ENCODE measurements around the gene VANGL2.
"Not testable (repeated sequence)": the region's sequence is repeated elsewhere in the genome, so short reads cannot be mapped to it uniquely, and the experiment has no call there.

VANGL2 gene

GRCh38 chr1:160370561-160371345, 29.6 kb upstream of the VANGL2 start:
- no peak for DNase-seq (ENCODE audit: low spot score)

GRCh38 chr1:160371346-160371631, 29.1 kb upstream of the VANGL2 start:
- no peak for DNase-seq (ENCODE audit: low spot score)

GRCh38 chr1:160371756-160372155, 28.6 kb upstream of the VANGL2 start:
- DNase-seq (ENCODE audit: low spot score) = no peak

DNA sequence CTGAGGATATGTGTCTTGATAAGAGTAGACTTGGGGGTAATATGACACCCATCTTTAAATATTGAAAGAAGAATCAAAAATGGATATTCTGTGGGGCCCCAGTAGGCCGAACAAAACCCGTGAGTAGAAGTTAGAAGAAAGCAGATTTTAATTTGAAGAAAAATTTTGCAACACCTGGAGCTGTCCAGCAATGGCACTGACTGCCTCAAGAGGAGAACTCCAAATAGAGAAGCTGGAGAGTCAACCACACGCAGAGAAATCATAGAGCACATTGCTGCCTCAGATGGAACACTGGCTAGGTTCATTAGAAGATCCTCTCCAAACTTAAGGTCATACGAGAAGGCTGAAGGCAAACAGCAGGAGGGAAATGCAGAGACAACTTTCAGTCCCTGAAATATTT, 26.7 kb upstream of the VANGL2 start:
- DNase-seq (ENCODE audit: low spot score) = no peak

GRCh38 chr1:160374306-160375110, 25.9 kb upstream of the VANGL2 start:
- peak; percentile 38 for DNase-seq (ENCODE audit: low spot score)

DNA sequence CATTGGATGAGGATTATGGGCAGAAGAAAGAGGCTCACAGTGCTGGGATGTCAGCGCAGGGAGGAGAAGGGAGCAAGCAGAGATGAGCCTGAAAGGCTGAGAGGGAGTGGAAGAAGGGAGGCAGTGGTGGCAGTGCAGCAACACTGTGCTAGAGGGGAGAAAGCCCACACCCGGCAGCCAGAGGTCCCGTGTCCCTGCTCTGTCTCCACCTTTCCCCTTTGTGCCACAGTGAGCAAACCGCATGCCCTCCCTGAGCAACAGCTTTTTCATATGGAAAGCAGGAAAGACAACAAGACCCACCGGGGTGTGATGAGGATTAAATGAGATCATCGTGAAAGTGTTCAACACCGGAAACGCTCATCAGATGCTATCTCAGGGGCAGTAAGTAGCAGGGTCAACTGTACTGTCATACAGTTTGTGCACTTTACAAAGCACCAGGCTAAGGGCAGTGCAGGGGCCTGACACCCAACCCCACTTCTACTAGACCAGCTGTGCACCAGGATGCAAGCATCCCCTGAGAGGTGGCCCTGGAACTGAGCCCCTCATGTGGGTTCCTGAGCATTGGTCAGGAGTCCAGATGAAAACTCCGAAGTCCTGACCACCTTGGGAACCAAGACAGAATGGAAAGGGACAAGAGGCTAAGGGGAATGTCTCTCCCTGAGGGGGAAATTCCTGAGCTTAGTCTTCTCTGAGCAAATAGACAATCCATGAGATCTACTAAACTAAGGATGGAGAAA, 24.4 kb upstream of the VANGL2 start:
- DNase-seq (ENCODE audit: low spot score) = no peak

GRCh38 chr1:160376525-160377131, 23.7 kb upstream of the VANGL2 start:
- DNase-seq (ENCODE audit: low spot score) = peak; percentile 83

GRCh38 chr1:160377585-160378206, 22.7 kb upstream of the VANGL2 start:
- DNase-seq (ENCODE audit: low spot score) = no peak

DNA sequence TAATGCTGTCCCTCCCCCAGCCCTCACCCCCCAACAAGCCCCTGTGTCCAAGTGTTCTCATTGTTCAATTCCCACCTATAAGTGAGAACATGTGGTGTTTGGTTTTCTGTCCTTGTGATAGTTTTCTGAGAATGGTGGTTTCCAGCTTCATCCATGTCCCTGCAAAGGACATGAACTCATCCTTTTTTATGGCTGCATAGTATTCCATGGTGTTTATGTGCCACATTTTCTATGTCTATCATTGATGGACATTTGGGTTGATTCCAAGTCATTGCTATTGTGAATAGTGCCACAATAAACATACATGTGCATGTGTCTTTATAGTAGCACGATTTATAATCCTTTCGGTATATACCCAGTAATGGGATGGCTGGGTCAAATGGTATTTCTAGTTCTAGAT, 15.6 kb upstream of the VANGL2 start:
- not testable (repeated sequence) for DNase-seq (ENCODE audit: low spot score)

- DNase-seq (ENCODE audit: low spot score) = not testable (repeated sequence)
Observed at GRCh38 chr1:160388406-160388805, 12.0 kb upstream of the VANGL2 start.

DNA sequence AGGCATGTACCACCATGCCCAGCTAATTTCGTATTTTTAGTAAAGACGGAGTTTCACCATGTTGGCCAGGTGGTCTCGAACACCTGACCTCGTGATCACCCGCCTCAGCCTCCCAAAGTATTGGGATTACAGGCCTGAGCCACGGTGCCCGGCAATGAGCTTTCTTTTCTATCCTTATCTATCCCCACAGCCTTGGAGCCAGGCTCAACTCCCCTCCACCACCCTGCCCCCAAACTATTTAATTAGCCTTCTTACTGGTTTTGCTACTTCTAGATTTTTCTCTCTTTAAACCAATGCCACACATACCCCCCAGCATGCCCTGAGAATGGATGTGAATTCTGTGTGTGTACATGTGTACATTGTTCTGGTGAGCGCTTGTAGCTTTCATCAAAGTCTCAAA, 5.7 kb upstream of the VANGL2 start:
- DNase-seq (ENCODE audit: low spot score) = no peak

DNA sequence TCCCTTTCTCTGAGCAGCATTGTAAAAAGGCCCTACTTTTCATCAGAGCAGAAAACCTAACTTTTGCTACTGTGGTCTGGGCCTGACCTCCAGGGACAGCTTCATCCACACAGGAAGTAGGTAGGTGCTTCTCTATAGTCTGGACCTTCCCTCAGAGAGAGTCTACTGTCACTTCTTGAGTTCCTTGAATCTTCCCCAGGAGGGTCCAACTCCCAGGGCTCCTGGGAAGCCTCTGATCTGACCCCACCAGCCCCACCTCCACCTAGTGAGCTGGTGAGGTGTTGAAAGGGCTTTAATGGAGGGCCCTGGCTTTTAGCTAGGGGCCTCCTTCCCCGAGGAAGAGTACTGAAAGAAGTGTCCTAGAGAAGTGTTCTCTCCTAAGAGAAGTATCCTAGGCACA, 2.7 kb upstream of the VANGL2 start:
- DNase-seq (ENCODE audit: low spot score) = no peak

DNA sequence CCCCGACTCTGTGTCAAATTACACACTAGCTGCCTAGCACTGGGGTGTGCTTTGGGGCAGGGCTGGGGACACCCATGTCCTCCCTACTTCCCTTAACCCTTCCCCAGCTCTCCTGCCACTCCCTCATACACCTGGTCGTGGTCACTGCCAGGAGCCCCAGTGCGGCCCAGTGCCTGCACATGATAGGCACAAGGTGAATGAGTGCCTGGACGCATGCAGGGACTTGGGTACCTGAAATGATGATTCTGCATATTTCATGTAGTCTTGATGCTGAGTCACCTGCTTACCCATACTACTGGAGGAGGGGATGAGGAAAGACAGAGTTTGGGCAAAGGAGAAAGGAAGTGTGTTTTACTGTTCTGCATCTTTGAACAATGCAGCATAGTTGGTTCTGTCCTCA, 1.5 kb upstream of the VANGL2 start:
- no peak for DNase-seq (ENCODE audit: low spot score)

GRCh38 chr1:160399544-160400222, 681 bp upstream of the VANGL2 start:
- peak; percentile 62 for DNase-seq (ENCODE audit: low spot score)

DNA sequence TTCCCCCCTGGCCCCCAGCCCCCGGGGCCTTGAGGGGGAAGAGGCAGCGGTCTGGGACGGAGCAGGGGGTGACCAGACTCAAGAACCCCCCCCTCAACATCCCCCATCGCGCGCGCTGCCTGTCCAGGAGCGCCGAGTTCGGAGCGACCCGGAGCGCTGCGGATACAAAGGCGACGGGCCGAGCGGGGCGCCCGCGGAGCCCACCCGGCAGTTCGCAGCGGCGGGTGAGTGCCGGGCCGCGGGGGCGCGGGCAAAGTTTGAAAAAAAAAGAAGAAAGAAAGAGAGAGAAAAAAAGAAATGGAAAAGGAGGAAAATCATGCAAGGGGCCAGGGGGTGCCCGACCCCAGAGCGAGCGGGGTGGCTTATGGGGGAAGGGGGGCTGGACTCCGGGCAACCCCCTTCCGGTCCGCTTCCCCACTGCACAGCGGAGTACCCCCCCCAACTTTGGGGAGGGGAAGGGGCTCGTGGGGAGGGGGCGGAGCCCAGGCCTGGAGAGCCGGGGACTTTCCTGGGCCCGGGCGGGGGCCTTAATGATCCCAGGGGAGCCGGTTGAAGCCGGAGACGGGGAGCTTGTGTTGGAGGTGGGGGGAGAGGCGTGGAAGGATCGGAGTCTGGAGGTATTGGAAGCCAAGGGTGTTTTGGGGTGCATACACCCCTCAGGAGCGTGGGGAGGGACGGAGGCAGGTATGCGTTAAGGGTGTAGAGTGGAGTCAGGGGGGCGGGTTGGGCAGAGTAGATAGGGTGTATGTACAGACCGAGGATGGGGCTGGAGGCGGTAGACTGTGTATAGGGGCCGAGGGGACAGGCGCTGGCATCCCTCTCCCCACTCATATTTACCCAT, 502 bp downstream of the VANGL2 start:
- peak; percentile 57 for DNase-seq (ENCODE audit: low spot score)

DNA sequence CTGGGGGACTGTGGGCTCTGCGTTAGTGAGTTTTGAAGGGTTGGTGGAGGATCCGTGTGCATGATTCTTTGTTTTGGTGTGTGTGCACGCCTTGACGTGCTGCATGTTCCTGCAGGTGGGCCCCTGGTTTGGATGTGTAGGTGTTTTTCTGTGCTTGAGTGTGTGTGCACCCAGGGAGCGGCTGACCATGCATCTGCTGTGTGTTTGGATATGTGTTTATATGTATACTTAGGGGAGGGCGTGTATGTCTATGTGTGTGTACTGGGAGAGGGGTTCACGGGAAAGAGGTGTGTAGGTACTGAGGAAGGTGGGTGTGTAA, 1.1 kb downstream of the VANGL2 start:
- DNase-seq (ENCODE audit: low spot score) = no peak

GRCh38 chr1:160402001-160402795, 1.8 kb downstream of the VANGL2 start:
- no peak for DNase-seq (ENCODE audit: low spot score)

- no peak for DNase-seq (ENCODE audit: low spot score)
Observed at GRCh38 chr1:160403244-160403643, 2.9 kb downstream of the VANGL2 start.

GRCh38 chr1:160404094-160404493, 3.7 kb downstream of the VANGL2 start:
- no peak for DNase-seq (ENCODE audit: low spot score)

Measured in SK-N-DZ (cell line).